ENCODE measurements around the gene INTS7.

The INTS7 gene

GRCh38 chr1:211915924-211916323, 119.4 kb downstream of the INTS7 start:
- H3K4me3 ChIP-seq (ENCODE audit: low read length) = no peak overlapping the region
- H3K9me3 ChIP-seq (ENCODE audit: control insufficient read depth, low read length) = no peaks in the 10 kb centered on the region
- H3K36me3 ChIP-seq (ENCODE audit: control insufficient read depth, insufficient read depth, low read length, severe bottlenecking) = no peaks in the 10 kb centered on the region
- H3K4me1 ChIP-seq (ENCODE audit: control insufficient read depth, insufficient read depth, low read length) = peaks cover 30% of the 10 kb centered on the region
- no peak for DNase-seq (ENCODE audit: low read depth)
- H3K27me3 ChIP-seq (replicated peaks; ENCODE audit: control insufficient read depth, insufficient read depth, low read length) = peaks cover 9% of the 10 kb centered on the region
- no peak overlapping the region for H3K9ac ChIP-seq (ENCODE audit: low read length)

- Histone ChIP-seq H3K27me3 (replicated peaks; ENCODE audit: control insufficient read depth, insufficient read depth, low read length) (peaks cover 15% of the 10 kb centered on the region), H3K4me3 (ENCODE audit: low read length) (no peak overlapping the region)
Measured at GRCh38 chr1:211912844-211913432, 122.4 kb downstream of the INTS7 start.

GRCh38 chr1:211912038-211912437, 123.3 kb downstream of the INTS7 start:
- Histone ChIP-seq H3K9ac (ENCODE audit: low read length) (no peak overlapping the region), H3K9me3 (ENCODE audit: control insufficient read depth, low read length) (no peaks in the 10 kb centered on the region), H3K4me3 (ENCODE audit: low read length) (no peak overlapping the region), H3K36me3 (ENCODE audit: control insufficient read depth, insufficient read depth, low read length, severe bottlenecking) (no peaks in the 10 kb centered on the region), H3K27me3 (replicated peaks; ENCODE audit: control insufficient read depth, insufficient read depth, low read length) (peaks cover 15% of the 10 kb centered on the region), H3K4me1 (ENCODE audit: control insufficient read depth, insufficient read depth, low read length) (no peaks in the 10 kb centered on the region)
- no peak for DNase-seq (ENCODE audit: low read depth)

More at GRCh38 chr1:211912844-211913432, 122.4 kb downstream of the INTS7 start:
- no peak for DNase-seq (ENCODE audit: low read depth)
- Histone ChIP-seq H3K9me3 (ENCODE audit: control insufficient read depth, low read length) (no peaks in the 10 kb centered on the region), H3K9ac (ENCODE audit: low read length) (no peak overlapping the region), H3K36me3 (ENCODE audit: control insufficient read depth, insufficient read depth, low read length, severe bottlenecking) (no peaks in the 10 kb centered on the region), H3K4me1 (ENCODE audit: control insufficient read depth, insufficient read depth, low read length) (peaks cover 7% of the 10 kb centered on the region)

DNA sequence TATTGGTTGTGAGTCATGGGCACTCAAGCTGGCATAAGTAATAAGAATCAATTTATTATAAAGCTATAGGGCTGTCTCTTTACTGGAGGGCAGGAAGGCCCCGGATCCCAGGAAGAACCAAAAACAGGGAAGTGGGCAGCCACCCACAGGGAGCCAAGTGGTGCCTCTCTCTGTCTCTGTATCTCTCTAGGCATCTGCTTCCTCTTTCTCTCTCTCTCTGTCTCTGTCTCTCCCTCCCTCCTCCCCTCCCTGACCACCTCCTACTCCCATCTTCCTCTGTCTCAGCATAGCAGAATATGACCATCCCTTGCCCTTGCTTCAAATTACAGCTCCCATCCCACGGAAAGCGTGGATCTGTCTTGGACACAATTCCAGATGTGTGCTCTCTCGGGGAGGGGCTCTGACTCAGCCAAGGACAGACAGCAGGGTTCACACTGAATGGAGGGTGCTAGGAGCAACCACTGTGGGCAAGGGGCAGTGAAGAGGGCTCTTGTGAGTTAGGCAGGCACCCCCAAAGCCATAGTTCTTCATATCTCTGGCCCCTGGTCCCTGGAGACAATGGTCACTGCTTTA, 124.4 kb downstream of the INTS7 start:
- no peak for DNase-seq (ENCODE audit: low read depth)
- H3K4me3 ChIP-seq (ENCODE audit: low read length) = no peak overlapping the region

GRCh38 chr1:211910113-211910884, 125.1 kb downstream of the INTS7 start:
- DNase-seq (ENCODE audit: low read depth) = no peak
- no peaks in the 10 kb centered on the region for H3K4me1 ChIP-seq (ENCODE audit: control insufficient read depth, insufficient read depth, low read length)
- peaks cover 10% of the 10 kb centered on the region for H3K27me3 ChIP-seq (replicated peaks; ENCODE audit: control insufficient read depth, insufficient read depth, low read length)

More for the DNA sequence above, 124.4 kb downstream of the INTS7 start:
- Histone ChIP-seq H3K9me3 (ENCODE audit: control insufficient read depth, low read length) (no peaks in the 10 kb centered on the region), H3K9ac (ENCODE audit: low read length) (no peak overlapping the region), H3K36me3 (ENCODE audit: control insufficient read depth, insufficient read depth, low read length, severe bottlenecking) (no peaks in the 10 kb centered on the region), H3K27me3 (replicated peaks; ENCODE audit: control insufficient read depth, insufficient read depth, low read length) (peaks cover 14% of the 10 kb centered on the region), H3K4me1 (ENCODE audit: control insufficient read depth, insufficient read depth, low read length) (no peaks in the 10 kb centered on the region)

DNA sequence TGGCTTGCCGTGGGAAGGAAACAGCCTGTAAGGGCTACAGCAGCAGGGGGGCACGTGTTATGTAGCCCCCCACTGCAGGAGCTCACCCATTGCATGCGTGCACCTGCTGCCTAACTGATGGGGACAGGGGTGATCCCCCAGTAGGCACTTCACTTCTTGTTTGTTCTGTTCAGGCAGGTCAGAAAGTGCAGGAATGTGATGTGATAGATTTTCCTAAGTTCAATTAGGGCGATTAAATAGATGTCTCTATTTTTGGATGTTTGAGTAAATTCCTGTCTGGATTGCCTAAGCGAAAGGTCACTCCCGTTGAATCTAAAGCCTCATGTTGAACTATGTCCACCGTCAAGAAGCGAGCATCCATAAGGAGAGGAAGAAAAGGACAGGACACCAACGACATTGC, 126.0 kb downstream of the INTS7 start:
- H3K9me3 ChIP-seq (ENCODE audit: control insufficient read depth, low read length) = no peaks in the 10 kb centered on the region
- no peak overlapping the region for H3K9ac ChIP-seq (ENCODE audit: low read length)
- DNase-seq (ENCODE audit: low read depth) = no peak
- H3K4me1 ChIP-seq (ENCODE audit: control insufficient read depth, insufficient read depth, low read length) = no peaks in the 10 kb centered on the region
- H3K36me3 ChIP-seq (ENCODE audit: control insufficient read depth, insufficient read depth, low read length, severe bottlenecking) = no peaks in the 10 kb centered on the region
- peaks cover 10% of the 10 kb centered on the region for H3K27me3 ChIP-seq (replicated peaks; ENCODE audit: control insufficient read depth, insufficient read depth, low read length)
- no peak overlapping the region for H3K4me3 ChIP-seq (ENCODE audit: low read length)

More at GRCh38 chr1:211910113-211910884, 125.1 kb downstream of the INTS7 start:
- Histone ChIP-seq H3K9me3 (ENCODE audit: control insufficient read depth, low read length) (no peaks in the 10 kb centered on the region), H3K36me3 (ENCODE audit: control insufficient read depth, insufficient read depth, low read length, severe bottlenecking) (no peaks in the 10 kb centered on the region), H3K4me3 (ENCODE audit: low read length) (no peak overlapping the region), H3K9ac (ENCODE audit: low read length) (no peak overlapping the region)

GRCh38 chr1:211908951-211909350, 126.4 kb downstream of the INTS7 start:
- H3K9ac ChIP-seq (ENCODE audit: low read length) = no peak overlapping the region
- H3K36me3 ChIP-seq (ENCODE audit: control insufficient read depth, insufficient read depth, low read length, severe bottlenecking) = no peaks in the 10 kb centered on the region
- H3K4me1 ChIP-seq (ENCODE audit: control insufficient read depth, insufficient read depth, low read length) = no peaks in the 10 kb centered on the region
- H3K27me3 ChIP-seq (replicated peaks; ENCODE audit: control insufficient read depth, insufficient read depth, low read length) = peaks cover 12% of the 10 kb centered on the region
- H3K4me3 ChIP-seq (ENCODE audit: low read length) = no peak overlapping the region
- H3K9me3 ChIP-seq (ENCODE audit: control insufficient read depth, low read length) = no peaks in the 10 kb centered on the region
- no peak for DNase-seq (ENCODE audit: low read depth)

DNA sequence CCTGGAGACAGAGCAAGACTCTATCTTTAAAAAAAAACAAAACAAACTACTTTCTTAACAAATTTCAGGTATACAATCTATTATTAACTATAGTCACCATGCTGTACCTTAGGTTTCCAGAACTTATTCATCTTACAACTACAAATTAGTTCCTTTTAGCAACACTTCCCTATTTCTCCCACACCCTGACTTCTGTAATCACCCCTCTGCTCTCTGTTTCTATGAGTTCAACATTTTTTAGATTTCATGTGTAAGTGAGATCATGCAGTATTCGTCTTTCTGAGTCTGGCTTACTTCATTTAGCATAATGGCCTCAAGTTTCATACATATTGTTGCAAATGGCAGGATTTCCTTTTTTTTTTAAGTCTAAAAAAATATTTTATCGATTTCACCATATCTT, 126.9 kb downstream of the INTS7 start:
- no peaks in the 10 kb centered on the region for H3K36me3 ChIP-seq (ENCODE audit: control insufficient read depth, insufficient read depth, low read length, severe bottlenecking)
- no peak for DNase-seq (ENCODE audit: low read depth)
- H3K9ac ChIP-seq (ENCODE audit: low read length) = no peak overlapping the region
- no peak overlapping the region for H3K4me3 ChIP-seq (ENCODE audit: low read length)
- H3K9me3 ChIP-seq (ENCODE audit: control insufficient read depth, low read length) = no peaks in the 10 kb centered on the region
- peaks cover 17% of the 10 kb centered on the region for H3K27me3 ChIP-seq (replicated peaks; ENCODE audit: control insufficient read depth, insufficient read depth, low read length)
- no peaks in the 10 kb centered on the region for H3K4me1 ChIP-seq (ENCODE audit: control insufficient read depth, insufficient read depth, low read length)

DNA sequence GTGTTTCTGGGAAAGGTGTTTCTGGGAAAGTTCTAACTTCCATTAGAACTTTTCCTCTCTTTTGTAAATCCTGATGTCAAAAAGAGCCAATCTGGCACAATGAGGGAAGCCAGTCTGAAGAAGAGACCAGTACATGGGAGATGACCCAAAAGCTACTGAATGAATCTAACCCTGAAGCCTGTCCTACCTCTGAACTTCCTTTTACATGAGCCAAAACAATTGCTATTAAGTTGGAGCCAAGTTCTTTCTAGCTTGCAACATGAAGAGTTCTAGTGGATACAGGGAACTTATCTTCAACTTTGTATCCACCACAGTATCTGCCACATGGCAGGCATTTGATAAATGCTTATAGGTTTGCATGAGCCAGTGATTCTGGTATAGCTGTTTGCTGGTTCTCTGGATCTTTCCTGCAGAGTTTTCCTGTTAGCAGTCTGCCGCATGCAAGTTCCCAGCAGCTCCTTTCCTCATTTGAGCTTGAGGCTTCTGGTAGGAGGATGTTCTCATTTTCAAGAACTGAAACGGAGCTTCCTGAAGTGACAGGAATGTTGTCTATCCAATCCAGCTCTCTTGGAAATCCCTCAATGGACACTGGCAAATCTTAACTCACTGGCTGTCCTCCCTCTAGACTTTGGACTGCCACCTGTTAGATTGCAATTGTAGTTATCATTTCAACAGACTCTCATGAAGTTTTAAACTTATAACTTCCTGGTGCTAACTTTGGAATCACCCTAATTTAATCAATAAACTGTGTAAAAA, 131.7 kb downstream of the INTS7 start:
- H3K9ac ChIP-seq (ENCODE audit: low read length) = no peak overlapping the region
- H3K4me1 ChIP-seq (ENCODE audit: control insufficient read depth, insufficient read depth, low read length) = no peaks in the 10 kb centered on the region
- H3K36me3 ChIP-seq (ENCODE audit: control insufficient read depth, insufficient read depth, low read length, severe bottlenecking) = no peaks in the 10 kb centered on the region
- H3K9me3 ChIP-seq (ENCODE audit: control insufficient read depth, low read length) = no peaks in the 10 kb centered on the region
- no peak for DNase-seq (ENCODE audit: low read depth)
- no peak overlapping the region for H3K4me3 ChIP-seq (ENCODE audit: low read length)
- peaks cover 27% of the 10 kb centered on the region for H3K27me3 ChIP-seq (replicated peaks; ENCODE audit: control insufficient read depth, insufficient read depth, low read length)

GRCh38 chr1:211902624-211903291, 132.6 kb downstream of the INTS7 start:
- Histone ChIP-seq H3K9ac (ENCODE audit: low read length) (no peak overlapping the region), H3K4me1 (ENCODE audit: control insufficient read depth, insufficient read depth, low read length) (no peaks in the 10 kb centered on the region), H3K9me3 (ENCODE audit: control insufficient read depth, low read length) (no peaks in the 10 kb centered on the region), H3K36me3 (ENCODE audit: control insufficient read depth, insufficient read depth, low read length, severe bottlenecking) (no peaks in the 10 kb centered on the region), H3K27me3 (replicated peaks; ENCODE audit: control insufficient read depth, insufficient read depth, low read length) (peaks cover 28% of the 10 kb centered on the region), H3K4me3 (ENCODE audit: low read length) (no peak overlapping the region)
- DNase-seq (ENCODE audit: low read depth) = no peak
